HepG2 (cell line): ENCODE results near the gene TADA1. TPM values are rescaled to one million over a fixed set of nuclear protein-coding genes. Genes with fewer than 3 reads are reported as not detected.
A peak's percentile ranks its signal among the peaks of the same experiment; 100 is the strongest.

Experiments
- ATM ChIP-seq: fragments of 450-650 bp; IDR thresholded peaks from 2 replicates; pipeline ENCODE4 v1.7.1; 2017; ENCODE audit warnings: mild to moderate bottlenecking, borderline replicate concordance
- CBFB ChIP-seq: sonication (generic); formaldehyde crosslinking; IDR thresholded peaks from 2 replicates; pipeline ENCODE4 v1.4.0; 2020; ENCODE audit warnings: missing genetic modification reagents
- EHMT2 ChIP-seq: fragments of 200-600 bp; sonication (generic); IDR thresholded peaks from 2 replicates; pipeline ENCODE4 v1.7.0; 2017; ENCODE audit warnings: antibody characterized with exemption, low read depth, low read length, borderline replicate concordance
- FIP1L1 ChIP-seq: fragments of 200-400 bp; formaldehyde crosslinking; IDR thresholded peaks from 2 replicates; pipeline ENCODE4 v1.6.1; 2018; ENCODE audit warnings: low read depth, mild to moderate bottlenecking, low read length, moderate library complexity, borderline replicate concordance; ENCODE audit not compliant: insufficient read depth
- FOXK2 ChIP-seq: fragments of 450-650 bp; IDR thresholded peaks from 2 replicates; pipeline ENCODE4 v1.6.1; 2016
- IRX3 ChIP-seq: sonication (generic); formaldehyde crosslinking; IDR thresholded peaks from 2 replicates; pipeline ENCODE4 v1.8.1; 2023; ENCODE audit warnings: mild to moderate bottlenecking, low read depth, missing genetic modification reagents, borderline replicate concordance
- KMT2A ChIP-seq: sonication (generic); formaldehyde crosslinking; IDR thresholded peaks from 2 replicates; pipeline ENCODE4 v1.4.0; 2020; ENCODE audit warnings: missing genetic modification reagents
- MAFF ChIP-seq: IDR thresholded peaks from 2 replicates; pipeline ENCODE4 v1.6.1; 2011; ENCODE audit warnings: low read depth, low read length, improper control_type of control experiment
- MYNN ChIP-seq: sonication (generic); formaldehyde crosslinking; IDR thresholded peaks from 2 replicates; pipeline ENCODE4 v1.4.0; 2020; ENCODE audit warnings: mild to moderate bottlenecking, low read depth, missing genetic modification reagents
- NR2C2 ChIP-seq: sonication (generic); formaldehyde crosslinking; IDR thresholded peaks from 2 replicates; pipeline ENCODE4 v1.4.0; 2020; ENCODE audit warnings: missing genetic modification reagents, mild to moderate bottlenecking, moderate library complexity, borderline replicate concordance
- PRPF4 ChIP-seq: fragments of 200-400 bp; formaldehyde crosslinking; IDR thresholded peaks from 2 replicates; pipeline ENCODE4 v1.6.1; 2016; ENCODE audit warnings: low read length, low read depth; ENCODE audit not compliant: poor library complexity, severe bottlenecking
- SIX4 ChIP-seq: sonication (generic); formaldehyde crosslinking; IDR thresholded peaks from 2 replicates; pipeline ENCODE4 v1.4.0; 2020; ENCODE audit warnings: missing genetic modification reagents
- SMAD1 ChIP-seq: sonication (generic); formaldehyde crosslinking; IDR thresholded peaks from 2 replicates; pipeline ENCODE4 v1.4.0; 2020; ENCODE audit warnings: missing genetic modification reagents, low read depth, mild to moderate bottlenecking, borderline replicate concordance
- SMC3 ChIP-seq: IDR thresholded peaks from 2 replicates; pipeline ENCODE4 v1.6.1; 2011; ENCODE audit warnings: low read length, improper control_type of control experiment
- TBX2 ChIP-seq: sonication (generic); formaldehyde crosslinking; IDR thresholded peaks from 2 replicates; pipeline ENCODE4 v1.5.0; 2020; ENCODE audit warnings: missing genetic modification reagents, mild to moderate bottlenecking, borderline replicate concordance
- THAP7 ChIP-seq: sonication (generic); formaldehyde crosslinking; IDR thresholded peaks from 2 replicates; pipeline ENCODE4 v1.8.1; 2023; ENCODE audit warnings: mild to moderate bottlenecking, missing genetic modification reagents
- THAP8 ChIP-seq: sonication (generic); formaldehyde crosslinking; IDR thresholded peaks from 2 replicates; pipeline ENCODE4 v1.5.1; 2020; ENCODE audit warnings: missing genetic modification reagents, mild to moderate bottlenecking, borderline replicate concordance
- XBP1 ChIP-seq: sonication (generic); formaldehyde crosslinking; IDR thresholded peaks from 2 replicates; pipeline ENCODE4 v1.5.0; 2020; ENCODE audit warnings: missing genetic modification reagents
- ZNF225 ChIP-seq: sonication (generic); formaldehyde crosslinking; IDR thresholded peaks from 2 replicates; pipeline ENCODE4 v1.4.0; 2020; ENCODE audit warnings: mild to moderate bottlenecking, missing genetic modification reagents
- ZNF256 ChIP-seq: sonication (generic); formaldehyde crosslinking; conservative IDR thresholded peaks from 2 replicates; pipeline ENCODE4 v1.4.0; 2020; ENCODE audit warnings: missing genetic modification reagents
- ZNF326 ChIP-seq: sonication (generic); formaldehyde crosslinking; IDR thresholded peaks from 2 replicates; pipeline ENCODE4 v1.4.0; 2020; ENCODE audit warnings: missing genetic modification reagents, borderline replicate concordance
- ZNF577 ChIP-seq: sonication (generic); formaldehyde crosslinking; IDR thresholded peaks from 2 replicates; pipeline ENCODE4 v1.4.0; 2020; ENCODE audit warnings: mild to moderate bottlenecking, low read depth, missing genetic modification reagents, borderline replicate concordance
- ZNF761 ChIP-seq: sonication (generic); formaldehyde crosslinking; conservative IDR thresholded peaks from 2 replicates; pipeline ENCODE4 v1.4.0; 2020; ENCODE audit warnings: mild to moderate bottlenecking, missing genetic modification reagents
- ZNF781 ChIP-seq: sonication (generic); formaldehyde crosslinking; IDR thresholded peaks from 2 replicates; pipeline ENCODE4 v1.5.1; 2020; ENCODE audit warnings: borderline replicate concordance, mild to moderate bottlenecking, missing genetic modification reagents; ENCODE audit errors: not compliant biosample characterization
- ZNF83 ChIP-seq: sonication (generic); formaldehyde crosslinking; IDR thresholded peaks from 2 replicates; pipeline ENCODE4 v1.4.0; 2020; ENCODE audit warnings: missing genetic modification reagents, mild to moderate bottlenecking, borderline replicate concordance
- ZNF839 ChIP-seq: sonication (generic); formaldehyde crosslinking; IDR thresholded peaks from 2 replicates; pipeline ENCODE4 v1.4.0; 2020; ENCODE audit warnings: missing genetic modification reagents, mild to moderate bottlenecking, borderline replicate concordance
- polyA plus RNA-seq, 8 experiments: library from polyadenylated mRNA; depleted of rRNA in 3 of 8; stranded (reverse) in 7 of 8; unstranded in 1 of 8; fragments of >200 nt; fragmentation: Illumina TruSeq in 4 of 8; extraction: Trizol in 4 of 8; gene quantifications; 2 replicates each; pipeline versions ENCODE4 v1.2.1 to v1.2.3, GENCODE V29; 2011 to 2016; ENCODE audit warnings: low read depth in 4 of 8, missing spikeins in 1 of 8, mixed read lengths in 1 of 8; ENCODE audit not compliant: insufficient read depth in 1 of 8
- total RNA-seq, 5 experiments: library from RNA; depleted of rRNA; stranded (reverse); fragments of >200 nt; fragmentation: Illumina TruSeq; extraction: Trizol; gene quantifications; 2 replicates each; pipeline ENCODE4 v1.2.3, GENCODE V29; 2016; ENCODE audit warnings: low read depth in 1 of 5
- TF ChIP-seq, protein P1 (sequence below): sonication (generic); formaldehyde crosslinking; conservative IDR thresholded peaks from 2 replicates; pipeline ENCODE4 v1.8.0; 2022; ENCODE audit warnings: mild to moderate bottlenecking, moderate library complexity, missing genetic modification reagents

TADA1 gene
- total and polyA plus RNA-seq, 2 of the 13 experiments (the other 11 are each of a cell fraction or from before 2014, with no cell fraction given), result 28.3 to 29.1 TPM

- TF ChIP-seq EHMT2, result no peak
- peak; percentile 86; the same call in 1 of the 2 replicates for TF ChIP-seq ZNF256 (CRISPR knock-in tag)
- no peak for TF ChIP-seq FIP1L1
- no peak for TF ChIP-seq THAP7 (CRISPR knock-in tag)
- peak; percentile 68; the same call in 1 of the 2 replicates for TF ChIP-seq CBFB (CRISPR knock-in tag)
- TF ChIP-seq KMT2A, result no peak; the same call in 1 of the 2 replicates
- TF ChIP-seq PRPF4, result no peak
- TF ChIP-seq SMAD1 (CRISPR knock-in tag), result 0 out of 2 replicates have a peak, but pooled peaks have one; percentile 50
- no peak for TF ChIP-seq THAP8
- no peak for TF ChIP-seq MAFF
- no peak for TF ChIP-seq FOXK2
- no peak for TF ChIP-seq ATM
- TF ChIP-seq IRX3, result peak; percentile 92; the same call in 1 of the 2 replicates
- peak; percentile 93; the same call in 1 of the 2 replicates for TF ChIP-seq ZNF225 (CRISPR knock-in tag)
- TF ChIP-seq NR2C2 (CRISPR knock-in tag), result peak; percentile 60; the same call in 1 of the 2 replicates
- no peak for TF ChIP-seq ZNF577
- peak; percentile 71 for TF ChIP-seq ZNF781 (CRISPR knock-in tag)
- TF ChIP-seq ZNF326, result no peak
- TF ChIP-seq SIX4 (CRISPR knock-in tag), result peak; percentile 56
- peak; percentile 61; the same call in 1 of the 2 replicates for TF ChIP-seq ZNF83 (CRISPR knock-in tag)
- TF ChIP-seq, protein P1, sequence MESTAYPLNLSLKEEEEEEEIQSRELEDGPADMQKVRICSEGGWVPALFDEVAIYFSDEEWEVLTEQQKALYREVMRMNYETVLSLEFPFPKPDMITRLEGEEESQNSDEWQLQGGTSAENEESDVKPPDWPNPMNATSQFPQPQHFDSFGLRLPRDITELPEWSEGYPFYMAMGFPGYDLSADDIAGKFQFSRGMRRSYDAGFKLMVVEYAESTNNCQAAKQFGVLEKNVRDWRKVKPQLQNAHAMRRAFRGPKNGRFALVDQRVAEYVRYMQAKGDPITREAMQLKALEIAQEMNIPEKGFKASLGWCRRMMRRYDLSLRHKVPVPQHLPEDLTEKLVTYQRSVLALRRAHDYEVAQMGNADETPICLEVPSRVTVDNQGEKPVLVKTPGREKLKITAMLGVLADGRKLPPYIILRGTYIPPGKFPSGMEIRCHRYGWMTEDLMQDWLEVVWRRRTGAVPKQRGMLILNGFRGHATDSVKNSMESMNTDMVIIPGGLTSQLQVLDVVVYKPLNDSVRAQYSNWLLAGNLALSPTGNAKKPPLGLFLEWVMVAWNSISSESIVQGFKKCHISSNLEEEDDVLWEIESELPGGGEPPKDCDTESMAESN (CRISPR knock-in tag), result peak; percentile 78; the same call in 1 of the 2 replicates
- TF ChIP-seq ZNF839 (CRISPR knock-in tag), result peak; percentile 64; the same call in 1 of the 2 replicates
- peak; percentile 73 for TF ChIP-seq TBX2 (CRISPR knock-in tag)
- TF ChIP-seq SMC3, result no peak
- no peak for TF ChIP-seq MYNN
- TF ChIP-seq XBP1, result no peak; the same call in 1 of the 2 replicates
- TF ChIP-seq ZNF761 (CRISPR knock-in tag), result no peak
Observed at GRCh38 chr1:166838766-166839599, 37.1 kb downstream of the TADA1 start, which contains the start of gene POGK (continued).
